Stimulated activated CD8-positive, alpha-beta memory T cell treated with anti-CD3 and anti-CD28 coated beads, Interleukin-12 subunit alpha, Interleukin-12 subunit beta, amount 100 ng/mL, for 24 hours (primary cell): Measurements from ENCODE around the gene CFAP100.

Source experiments
- DNase-seq: peaks from one replicate; pipeline ENCODE4 v3.0.0-alpha.2; 2020; ENCODE audit errors: extremely low read depth

Gene CFAP100

GRCh38 chr3:126421573-126422119 lies 26.9 kb downstream of the CFAP100 start:
- DNase-seq, result no peak

- DNase-seq, result no peak
Observed at GRCh38 chr3:126422121-126422520, 27.4 kb downstream of the CFAP100 start.

GRCh38 chr3:126422571-126423091 lies 27.9 kb downstream of the CFAP100 start:
- DNase-seq, result no peak

GRCh38 chr3:126423191-126424038 lies 28.7 kb downstream of the CFAP100 start:
- DNase-seq, result no peak

GRCh38 chr3:126424039-126424717 lies 29.5 kb downstream of the CFAP100 start:
- DNase-seq, result no peak

- no peak for DNase-seq
Observed at GRCh38 chr3:126424751-126425150, 30.0 kb downstream of the CFAP100 start.

GRCh38 chr3:126431103-126431534 lies 36.4 kb downstream of the CFAP100 start:
- no peak for DNase-seq

- no peak for DNase-seq
Observed at GRCh38 chr3:126432361-126433104, 37.8 kb downstream of the CFAP100 start.

GRCh38 chr3:126433105-126433430 lies 38.4 kb downstream of the CFAP100 start:
- DNase-seq, result no peak

- DNase-seq, result no peak
Observed at GRCh38 chr3:126433496-126434263, 39.0 kb downstream of the CFAP100 start.

GRCh38 chr3:126434264-126434590 lies 39.5 kb downstream of the CFAP100 start:
- no peak for DNase-seq

- no peak for DNase-seq
Observed at GRCh38 chr3:126434931-126435411, 40.3 kb downstream of the CFAP100 start.

- DNase-seq, result no peak
Observed at GRCh38 chr3:126435456-126436315, 41.0 kb downstream of the CFAP100 start.

- DNase-seq, result no peak
Observed at GRCh38 chr3:126436826-126437717, 42.4 kb downstream of the CFAP100 start.

- DNase-seq, result no peak
Observed at GRCh38 chr3:126438186-126438585, 43.5 kb downstream of the CFAP100 start.

GRCh38 chr3:126438746-126439145 lies 44.0 kb downstream of the CFAP100 start:
- no peak for DNase-seq

GRCh38 chr3:126439346-126439967 lies 44.7 kb downstream of the CFAP100 start:
- DNase-seq, result no peak

GRCh38 chr3:126439968-126440708 lies 45.4 kb downstream of the CFAP100 start:
- no peak for DNase-seq
